GM18502 (cell line): ENCODE measurements around the gene MINDY2.
"Not testable (repeated sequence)": the region's sequence is repeated elsewhere in the genome, so short reads cannot be mapped to it uniquely, and the experiment has no call there.

Experiments
- ATAC-seq: cut with Tn5 transposase; IDR thresholded peaks from one replicate; pipeline ENCODE4 v1.9.1; 2021; ENCODE audit warnings: mild to moderate bottlenecking; ENCODE audit not compliant: unreplicated experiment, poor library complexity

The MINDY2 gene

GRCh38 chr15:58876306-58877106, 105.4 kb downstream of the MINDY2 start:
- ATAC-seq, result no peak

- ATAC-seq, result no peak
Measured at GRCh38 chr15:58877999-58878825, 107.1 kb downstream of the MINDY2 start.

GRCh38 chr15:58880320-58880719, 109.2 kb downstream of the MINDY2 start:
- ATAC-seq, result no peak

- no peak for ATAC-seq
Measured at GRCh38 chr15:58882243-58882642, 111.1 kb downstream of the MINDY2 start.

GRCh38 chr15:58883926-58884325, 112.8 kb downstream of the MINDY2 start:
- not testable (repeated sequence) for ATAC-seq

- no peak for ATAC-seq
Measured at GRCh38 chr15:58886921-58887320, 115.8 kb downstream of the MINDY2 start.

GRCh38 chr15:58889363-58889762, 118.3 kb downstream of the MINDY2 start:
- ATAC-seq, result no peak

GRCh38 chr15:58898150-58898680, 127.1 kb downstream of the MINDY2 start:
- ATAC-seq, result no peak

GRCh38 chr15:58900631-58901030, 129.5 kb downstream of the MINDY2 start:
- ATAC-seq, result no peak

GRCh38 chr15:58908550-58909309, 137.6 kb downstream of the MINDY2 start:
- ATAC-seq, result no peak

- no peak for ATAC-seq
Measured at GRCh38 chr15:58909616-58910015, 138.5 kb downstream of the MINDY2 start.

- ATAC-seq, result no peak
Measured at GRCh38 chr15:58910456-58910855, 139.4 kb downstream of the MINDY2 start.
